Fibroblast of lung (primary cell): ENCODE results near the gene MAGT1. TPM values are rescaled to one million over a fixed set of nuclear protein-coding genes. Genes with fewer than 3 reads are reported as not detected.

ENCODE experiments used
- DNase-seq, 2 donors: peaks; one replicate each; pipeline versions ENCODE4 v3.0.0 to v3.0.0-alpha.2; 2010; ENCODE audit warnings: low read depth in 2 of 2
- H2AFZ ChIP-seq: 2 replicates; pipeline ENCODE4 v1.5.1; 2012; ENCODE audit warnings: low read length, control low read depth, inconsistent platforms
- H3K27ac ChIP-seq: 2 replicates; pipeline ENCODE4 v1.5.1; 2011; ENCODE audit warnings: low read length, control low read depth; ENCODE audit not compliant: insufficient read depth
- H3K27me3 ChIP-seq: 2 replicates; pipeline ENCODE4 v1.5.1; 2011; ENCODE audit warnings: mild to moderate bottlenecking, low read length; ENCODE audit not compliant: control insufficient read depth, insufficient read depth
- H3K36me3 ChIP-seq: 2 replicates; pipeline ENCODE4 v1.5.1; 2011; ENCODE audit warnings: low read length; ENCODE audit not compliant: control insufficient read depth, insufficient read depth
- H3K4me1 ChIP-seq: 2 replicates; pipeline ENCODE4 v1.5.1; 2011; ENCODE audit warnings: low read length; ENCODE audit not compliant: control insufficient read depth, insufficient read depth; ENCODE audit errors: extremely low read depth
- H3K4me2 ChIP-seq: 2 replicates; pipeline ENCODE4 v1.5.1; 2011; ENCODE audit warnings: low read length, control low read depth; ENCODE audit not compliant: insufficient read depth; ENCODE audit errors: extremely low read depth
- H3K4me3 ChIP-seq, 4 experiments: fragments of 200-600 bp in 1 of 4; sonication (generic) in 1 of 4; replicated peaks in 1 of 4; 2 replicates each; pipeline ENCODE4 v1.5.1; 2011 to 2016; ENCODE audit warnings: low read length in 4 of 4, low read depth in 3 of 4, mild to moderate bottlenecking in 3 of 4, control low read depth in 2 of 4, inconsistent platforms in 1 of 4, mixed read lengths in 1 of 4; ENCODE audit not compliant: insufficient read depth in 1 of 4; ENCODE audit errors: control extremely low read depth in 1 of 4
- H3K79me2 ChIP-seq: 2 replicates; pipeline ENCODE4 v1.5.1; 2012; ENCODE audit warnings: mild to moderate bottlenecking, low read length, inconsistent platforms; ENCODE audit not compliant: control insufficient read depth, insufficient read depth
- H3K9ac ChIP-seq: 2 replicates; pipeline ENCODE4 v1.5.1; 2011; ENCODE audit warnings: mild to moderate bottlenecking, low read length, control low read depth; ENCODE audit not compliant: insufficient read depth
- H3K9me3 ChIP-seq: 2 replicates; pipeline ENCODE4 v1.5.1; 2012; ENCODE audit warnings: low read depth, low read length; ENCODE audit not compliant: control insufficient read depth, insufficient read depth
- H4K20me1 ChIP-seq: 2 replicates; pipeline ENCODE4 v1.5.1; 2011; ENCODE audit warnings: low read length; ENCODE audit not compliant: control insufficient read depth, insufficient read depth; ENCODE audit errors: extremely low read depth
- EZH2 ChIP-seq: IDR thresholded peaks from 2 replicates; pipeline ENCODE4 v1.5.1; 2012; ENCODE audit warnings: low read length, control low read depth, mild to moderate bottlenecking; ENCODE audit errors: missing control alignments
- polyA plus RNA-seq, 2 donors: library from polyadenylated mRNA; depleted of rRNA in 1 of 2; stranded (reverse) in 1 of 2; unstranded in 1 of 2; fragments of >200 nt; gene quantifications; 2 replicates each; pipeline ENCODE4 v1.2.1, GENCODE V29; 2011 to 2012; ENCODE audit warnings: missing spikeins in 1 of 2
- total RNA-seq: library from RNA; depleted of rRNA; stranded (reverse); fragments of >200 nt; gene quantifications from 2 replicates; pipeline ENCODE4 v1.2.1, GENCODE V29; 2014
- TF ChIP-seq, protein P1 (sequence below), 2 donors: IDR thresholded peaks in 1 of 2; conservative IDR thresholded peaks in 1 of 2; 1 replicate in 1 of 2; 2 replicates in 1 of 2; pipeline ENCODE4 v1.5.1; 2011 to 2012; ENCODE audit warnings: low read length in 2 of 2, control low read depth in 1 of 2, inconsistent platforms in 1 of 2, low read depth in 1 of 2, mild to moderate bottlenecking in 1 of 2

The MAGT1 gene
- total and polyA plus RNA-seq, 2 donors (not counting 1 experiment from before 2014, with no cell fraction given), result 102 to 211 TPM

GRCh38 chrX:77786365-77786680, 108.9 kb downstream of the MAGT1 start:
- Histone ChIP-seq H2AFZ (peak overlapping the region; percentile 69), H3K4me3 (peak overlapping the region; percentile 72 to 77 (median 74)), H3K79me2 (peaks cover 41% of the 10 kb centered on the region), H4K20me1 (no peaks in the 10 kb centered on the region), H3K9me3 (no peaks in the 10 kb centered on the region), H3K27me3 (no peaks in the 10 kb centered on the region), H3K36me3 (no peaks in the 10 kb centered on the region), H3K4me1 (no peaks in the 10 kb centered on the region), H3K27ac (peak overlapping the region; percentile 92), H3K9ac (peak overlapping the region; percentile 84), H3K4me2 (peak overlapping the region; percentile 59)
- no peak for DNase-seq
- TF ChIP-seq, protein P1, sequence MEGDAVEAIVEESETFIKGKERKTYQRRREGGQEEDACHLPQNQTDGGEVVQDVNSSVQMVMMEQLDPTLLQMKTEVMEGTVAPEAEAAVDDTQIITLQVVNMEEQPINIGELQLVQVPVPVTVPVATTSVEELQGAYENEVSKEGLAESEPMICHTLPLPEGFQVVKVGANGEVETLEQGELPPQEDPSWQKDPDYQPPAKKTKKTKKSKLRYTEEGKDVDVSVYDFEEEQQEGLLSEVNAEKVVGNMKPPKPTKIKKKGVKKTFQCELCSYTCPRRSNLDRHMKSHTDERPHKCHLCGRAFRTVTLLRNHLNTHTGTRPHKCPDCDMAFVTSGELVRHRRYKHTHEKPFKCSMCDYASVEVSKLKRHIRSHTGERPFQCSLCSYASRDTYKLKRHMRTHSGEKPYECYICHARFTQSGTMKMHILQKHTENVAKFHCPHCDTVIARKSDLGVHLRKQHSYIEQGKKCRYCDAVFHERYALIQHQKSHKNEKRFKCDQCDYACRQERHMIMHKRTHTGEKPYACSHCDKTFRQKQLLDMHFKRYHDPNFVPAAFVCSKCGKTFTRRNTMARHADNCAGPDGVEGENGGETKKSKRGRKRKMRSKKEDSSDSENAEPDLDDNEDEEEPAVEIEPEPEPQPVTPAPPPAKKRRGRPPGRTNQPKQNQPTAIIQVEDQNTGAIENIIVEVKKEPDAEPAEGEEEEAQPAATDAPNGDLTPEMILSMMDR (conservative IDR thresholded peaks at IDR 0.05 in 1 of 2, IDR thresholded peaks at IDR 0.05 in 1 of 2; ENCODE audit: low read depth in 1 of 2, low read length in 2 of 2), result no peak
- no peak for TF ChIP-seq EZH2

DNA sequence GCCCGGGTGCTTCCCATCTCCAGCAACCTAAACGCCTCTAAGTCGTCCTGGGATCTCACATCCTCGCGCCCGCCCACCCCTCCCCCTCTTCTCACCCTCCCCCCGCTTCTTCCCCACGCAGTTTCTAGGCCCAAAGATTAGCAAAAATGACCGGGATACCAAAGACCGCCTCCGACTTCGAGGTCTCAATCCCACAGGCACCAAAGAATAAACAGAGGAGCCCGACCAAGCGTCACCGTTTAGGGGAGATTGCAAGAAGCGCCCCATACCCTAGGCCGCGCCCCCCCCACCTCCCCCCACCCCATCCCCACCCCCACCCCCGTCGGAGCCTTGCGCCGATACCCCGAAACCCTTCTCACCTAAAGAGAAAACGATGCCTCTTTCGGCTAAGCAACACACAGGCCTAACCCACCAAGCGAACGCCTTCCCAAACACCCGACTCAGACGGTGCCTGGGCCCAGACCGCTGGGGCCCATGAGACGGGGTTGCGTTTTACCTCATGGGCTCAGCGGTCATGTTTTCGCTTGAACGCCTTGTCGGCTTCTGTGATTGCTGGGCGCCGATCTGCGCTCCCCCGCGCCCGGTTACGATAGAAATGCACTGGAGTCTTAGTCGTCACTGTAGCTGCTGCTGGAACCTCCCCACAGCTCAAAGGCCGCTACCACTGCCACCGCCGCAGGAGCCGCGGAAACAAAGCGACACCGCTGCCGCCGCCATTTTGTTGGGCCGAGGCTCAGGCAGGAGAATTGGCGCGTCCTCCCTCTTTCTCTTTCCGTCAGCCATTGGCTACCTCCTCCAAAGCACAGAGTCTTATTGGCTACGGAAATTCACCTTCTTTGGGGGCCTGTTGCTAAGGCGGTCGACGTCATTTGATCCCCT, 109.5 kb downstream of the MAGT1 start, which contains the start of gene ATRX:
ATRX (minus strand) TSS at position 731 of the 879 bp plus-strand sequence; CDS start at position 516, 215 bp downstream.
- H3K9ac ChIP-seq, result peak within 1 kb of the TSS; percentile 84
- H3K27me3 ChIP-seq, result no peaks in the 10 kb centered on the region
- H2AFZ ChIP-seq, result peak within 1 kb of the TSS; percentile 69
- peak within 1 kb of the TSS; percentile 59 for H3K4me2 ChIP-seq
- H3K79me2 ChIP-seq, result peaks cover 46% of the 10 kb centered on the region
- H3K4me3 ChIP-seq, result peak within 1 kb of the TSS; percentile 72 to 77 (median 74)
- no peaks in the 10 kb centered on the region for H3K9me3 ChIP-seq
- no peaks in the 10 kb centered on the region for H3K36me3 ChIP-seq
- DNase-seq, result peak; percentile 78 to 82
- H4K20me1 ChIP-seq, result no peaks in the 10 kb centered on the region
- H3K27ac ChIP-seq, result peak within 1 kb of the TSS; percentile 92
- no peaks in the 10 kb centered on the region for H3K4me1 ChIP-seq
- no peak for TF ChIP-seq EZH2
- TF ChIP-seq, protein P1 (conservative IDR thresholded peaks at IDR 0.05 in 1 of 2, IDR thresholded peaks at IDR 0.05 in 1 of 2; ENCODE audit: low read depth in 1 of 2, low read length in 2 of 2), result no peak

DNA sequence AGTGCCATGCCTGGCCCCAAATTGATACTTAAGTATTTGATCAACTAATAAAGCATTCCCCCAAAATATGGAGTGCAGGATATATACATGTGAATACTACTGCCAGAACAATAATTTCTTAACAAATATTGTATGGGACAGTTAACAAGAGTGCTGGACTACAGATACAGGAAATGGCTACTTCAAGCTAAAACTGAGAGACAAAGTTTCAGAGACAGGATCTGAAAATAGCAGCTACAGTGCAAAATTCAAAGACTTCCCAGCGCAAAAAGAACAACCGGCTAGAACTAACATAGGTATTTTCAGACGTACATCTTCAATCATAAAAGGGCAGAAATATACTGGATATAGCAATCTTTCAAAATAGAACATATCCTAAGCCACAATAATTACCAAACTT, 115.5 kb downstream of the MAGT1 start:
- Histone ChIP-seq H3K79me2 (peaks cover 86% of the 10 kb centered on the region), H3K27me3 (no peaks in the 10 kb centered on the region), H3K9me3 (no peaks in the 10 kb centered on the region), H3K27ac (no peak overlapping the region), H3K4me1 (no peaks in the 10 kb centered on the region), H3K9ac (no peak overlapping the region), H3K4me3 (no peak overlapping the region), H3K36me3 (no peaks in the 10 kb centered on the region), H4K20me1 (no peaks in the 10 kb centered on the region), H2AFZ (no peak overlapping the region), H3K4me2 (no peak overlapping the region)
- no peak for DNase-seq
- TF ChIP-seq, protein P1 (conservative IDR thresholded peaks at IDR 0.05 in 1 of 2, IDR thresholded peaks at IDR 0.05 in 1 of 2; ENCODE audit: low read depth in 1 of 2, low read length in 2 of 2), result no peak
- TF ChIP-seq EZH2, result no peak
